Retina (tissue), 1 donor: ENCODE measurements around the gene ILDR1.
"Not testable (repeated sequence)": the region's sequence is repeated elsewhere in the genome, so short reads cannot be mapped to it uniquely, and the experiment has no call there.

ENCODE experiments used
- DNase-seq: peaks from one replicate; pipeline ENCODE4 v3.0.0-alpha.2; 2016

Gene ILDR1

GRCh38 chr3:122021811-122022401 is at the start of gene ILDR1:
TSS of gene ILDR1 (minus strand) at chr3:122022247. CDS start at chr3:122022077, 170 bp downstream.
- peak; percentile 30 for DNase-seq

GRCh38 chr3:122067588-122068240 is 45.7 kb upstream of the ILDR1 start:
- DNase-seq, result no peak

- no peak for DNase-seq
Measured at GRCh38 chr3:122067214-122067550, 45.1 kb upstream of the ILDR1 start.

- no peak for DNase-seq
Measured at GRCh38 chr3:122066331-122067213, 44.5 kb upstream of the ILDR1 start.

GRCh38 chr3:122064326-122064725 is 42.3 kb upstream of the ILDR1 start:
- DNase-seq, result no peak

GRCh38 chr3:122063908-122064307 is 41.9 kb upstream of the ILDR1 start:
- DNase-seq, result no peak

- no peak for DNase-seq
Measured at GRCh38 chr3:122060040-122060698, 38.1 kb upstream of the ILDR1 start.

- DNase-seq, result no peak
Measured at GRCh38 chr3:122058294-122058693, 36.2 kb upstream of the ILDR1 start.

- DNase-seq, result no peak
Measured at GRCh38 chr3:122057671-122058070, 35.6 kb upstream of the ILDR1 start.

- DNase-seq, result no peak
Measured at GRCh38 chr3:122055215-122055614, 33.2 kb upstream of the ILDR1 start, which contains the start of gene CD86. TSS of gene CD86 (plus strand) at chr3:122055362. CDS start at chr3:122055490, 128 bp downstream.

GRCh38 chr3:122052968-122053367 is 30.9 kb upstream of the ILDR1 start:
- no peak for DNase-seq

GRCh38 chr3:122047773-122048172 is 25.7 kb upstream of the ILDR1 start:
- not testable (repeated sequence) for DNase-seq

- not testable (repeated sequence) for DNase-seq
Measured at GRCh38 chr3:122047296-122047695, 25.2 kb upstream of the ILDR1 start.

GRCh38 chr3:122033023-122033422 is 11.0 kb upstream of the ILDR1 start:
- DNase-seq, result no peak

- DNase-seq, result no peak
Measured at GRCh38 chr3:122032531-122032930, 10.5 kb upstream of the ILDR1 start.

GRCh38 chr3:122031123-122031468 is 9.0 kb upstream of the ILDR1 start:
- DNase-seq, result no peak

GRCh38 chr3:122030381-122031122 is 8.5 kb upstream of the ILDR1 start:
- DNase-seq, result no peak

- no peak for DNase-seq
Measured at GRCh38 chr3:122025296-122025695, 3.2 kb upstream of the ILDR1 start.

- DNase-seq, result no peak
Measured at GRCh38 chr3:122024800-122025199, 2.8 kb upstream of the ILDR1 start.

- no peak for DNase-seq
Measured at GRCh38 chr3:122023335-122023910, 1.4 kb upstream of the ILDR1 start.

- no peak for DNase-seq
Measured at GRCh38 chr3:122021037-122021436, 1.0 kb downstream of the ILDR1 start.

- DNase-seq, result no peak
Measured at GRCh38 chr3:122019493-122019892, 2.6 kb downstream of the ILDR1 start.
